CD4-positive, alpha-beta T cell treated with Interleukin-15 for 1 hour (primary cell): ENCODE data around the gene TRIB2.

Source experiments
- DNase-seq: peaks from one replicate; pipeline ENCODE4 v3.0.0-alpha.2; 2020

Gene TRIB2

DNA sequence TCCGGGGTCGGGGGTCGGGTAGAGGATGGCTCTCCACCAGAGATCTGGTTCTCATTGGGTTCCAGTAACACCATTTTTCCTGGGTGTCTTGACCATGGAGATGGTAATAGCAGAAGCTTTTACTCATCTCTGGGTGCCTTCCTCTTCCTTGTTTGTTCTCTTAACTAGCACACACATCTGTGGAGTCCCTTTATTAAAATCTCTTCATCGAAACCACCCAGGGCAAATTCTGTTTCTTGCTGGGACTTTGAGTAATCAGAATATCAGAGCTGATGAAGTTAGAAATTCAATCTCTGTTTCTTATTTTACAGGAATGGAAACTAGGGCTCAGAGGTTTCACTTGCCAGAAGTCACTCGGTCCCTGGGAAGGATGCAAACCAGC, 15.0 kb upstream of the TRIB2 start:
- DNase-seq, result no peak

DNA sequence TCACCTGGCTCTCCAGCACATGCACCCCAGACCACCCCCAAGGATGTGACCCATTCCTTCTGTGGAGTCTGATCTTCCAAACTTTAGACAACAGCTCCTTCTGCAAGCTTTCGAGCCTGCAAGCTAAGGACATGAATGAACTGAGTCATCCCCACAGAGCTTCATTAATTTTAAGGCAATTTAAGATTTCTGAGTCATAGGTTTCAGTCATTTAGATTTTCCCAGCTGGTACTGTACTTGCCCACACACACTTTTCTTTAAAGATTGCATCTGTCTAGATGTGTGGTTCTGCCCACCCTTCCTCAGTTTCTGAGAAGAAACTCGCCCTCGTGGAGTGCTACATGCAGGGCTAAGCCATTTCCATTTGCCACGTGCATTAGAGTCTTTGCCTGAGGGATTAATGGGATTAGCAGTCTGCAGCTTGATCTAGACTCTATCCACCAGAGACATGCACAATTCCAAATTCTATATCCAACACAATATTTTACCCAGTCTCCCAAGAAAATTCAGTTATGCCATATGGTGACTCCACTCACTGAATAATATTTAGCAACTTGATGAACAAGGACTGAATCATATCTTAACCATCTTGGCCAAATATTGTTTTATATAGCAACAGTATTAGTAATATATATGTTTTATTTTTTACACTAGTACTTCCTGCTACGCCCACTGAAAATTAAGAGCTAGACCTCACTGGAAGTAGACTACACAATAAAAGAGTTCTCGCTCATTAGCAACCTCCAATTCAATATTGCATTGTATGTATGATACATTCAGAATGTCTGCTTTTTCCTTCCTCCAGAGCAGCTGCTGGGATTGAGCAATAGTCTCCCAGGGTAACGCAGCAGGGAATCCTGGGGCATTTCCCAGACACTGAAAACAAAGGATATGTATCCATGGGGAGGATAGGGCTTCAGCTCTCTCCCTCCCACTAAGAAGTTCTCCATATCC, 14.3 kb upstream of the TRIB2 start:
- no peak for DNase-seq

DNA sequence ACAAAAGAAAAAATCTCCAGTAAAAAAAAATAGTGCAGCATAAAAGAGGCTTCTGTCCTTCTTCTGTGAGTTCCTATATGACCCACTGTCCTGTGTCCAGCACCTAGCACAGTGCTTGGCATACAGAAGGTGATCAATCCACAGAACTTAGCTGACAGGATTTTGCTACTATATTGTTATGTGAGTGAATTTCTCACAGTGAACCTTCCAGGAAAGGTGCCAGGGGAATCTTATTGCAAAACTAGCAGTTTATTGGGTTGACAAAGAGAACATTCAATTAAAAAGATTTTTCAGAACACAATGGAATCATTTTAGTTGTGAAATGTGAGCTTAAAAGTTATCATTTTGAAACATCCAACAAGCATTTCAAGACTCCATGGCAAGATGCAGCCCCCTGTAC, 12.4 kb upstream of the TRIB2 start:
- DNase-seq, result no peak

DNA sequence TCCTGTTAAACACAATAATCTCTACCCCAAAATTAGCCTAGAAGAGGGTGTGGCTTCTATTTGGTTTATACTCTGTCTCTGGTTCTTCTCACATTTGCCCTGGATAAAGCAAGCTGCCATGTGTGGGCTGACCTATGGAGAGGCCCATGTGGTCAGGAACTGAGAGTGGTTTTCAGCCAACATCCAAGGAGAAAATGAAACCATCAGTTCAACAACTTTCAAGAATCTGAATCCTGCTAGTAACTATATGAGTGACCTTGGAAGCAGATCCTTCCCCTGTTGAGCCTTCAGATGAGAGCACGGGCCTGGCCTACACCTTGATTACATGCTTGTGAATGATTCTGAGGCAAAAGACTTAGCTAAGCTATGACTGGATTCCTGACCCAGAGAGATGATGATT, 11.5 kb upstream of the TRIB2 start:
- DNase-seq, result no peak

DNA sequence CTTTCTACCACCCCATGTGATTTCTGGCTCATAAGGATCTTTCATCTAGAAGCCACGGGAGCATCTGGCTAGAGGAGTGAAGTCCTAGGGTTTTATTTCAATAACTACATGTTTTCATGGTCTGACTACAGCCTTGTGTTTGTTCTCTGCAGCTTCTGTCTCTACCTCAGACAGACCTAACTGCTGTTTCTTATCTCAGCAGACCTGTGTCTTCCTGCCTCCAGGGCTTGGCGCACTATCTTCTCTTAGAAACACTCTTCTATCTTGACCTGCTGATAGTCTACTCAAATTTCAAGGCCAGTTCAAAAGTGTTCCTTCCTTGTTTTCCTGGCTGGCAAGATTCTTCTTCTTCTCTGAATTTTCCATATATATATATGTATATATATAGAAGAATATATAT, 11.0 kb upstream of the TRIB2 start:
- DNase-seq, result no peak

DNA sequence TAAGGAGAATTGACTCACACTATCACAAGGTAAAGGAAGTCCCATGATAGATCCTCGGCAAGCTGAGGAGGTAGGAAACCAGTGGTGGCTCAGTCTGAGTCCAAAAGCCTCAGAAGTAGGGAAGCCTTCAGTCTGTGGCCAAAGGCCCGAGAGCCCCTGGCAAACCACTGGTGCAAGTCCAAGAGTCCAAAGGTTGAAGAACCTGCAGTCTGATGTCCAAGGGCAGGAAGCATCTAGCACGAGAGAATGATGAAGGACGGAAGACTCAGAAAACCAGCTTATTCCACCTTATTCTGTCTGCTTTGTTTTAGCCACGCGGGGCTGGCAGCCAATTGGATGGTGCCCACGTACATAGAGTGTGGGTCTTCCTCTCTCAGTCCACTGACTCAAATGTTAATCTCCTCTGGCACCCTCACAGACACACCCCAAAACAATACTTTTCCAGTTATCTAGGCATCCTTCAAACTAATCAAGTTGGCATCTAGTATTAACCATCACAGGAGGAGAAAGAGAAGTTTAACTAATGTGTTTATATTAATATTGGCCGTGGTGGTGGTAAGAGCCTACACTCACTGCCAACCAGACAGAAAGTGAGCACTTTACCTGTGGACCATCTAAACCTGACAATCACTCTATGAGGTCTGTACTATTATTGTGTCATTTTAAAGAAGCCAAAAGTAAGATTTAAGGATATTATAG, 8.1 kb upstream of the TRIB2 start:
- DNase-seq, result no peak

DNA sequence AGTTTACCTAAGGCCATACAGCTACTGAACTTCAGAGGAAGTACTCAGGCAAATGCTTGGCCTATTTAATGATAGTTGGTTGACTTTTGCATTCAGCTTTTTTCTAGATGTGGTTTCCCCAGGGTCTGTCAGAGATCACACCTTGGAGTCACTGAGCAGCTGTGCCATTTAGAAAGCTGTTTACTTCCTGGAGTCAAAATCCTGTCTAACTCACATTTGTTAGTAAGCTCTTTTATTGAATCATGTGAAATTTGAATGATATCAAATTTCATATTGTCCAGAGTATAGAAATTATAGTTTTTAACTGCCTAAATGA, 7.6 kb upstream of the TRIB2 start:
- no peak for DNase-seq

DNA sequence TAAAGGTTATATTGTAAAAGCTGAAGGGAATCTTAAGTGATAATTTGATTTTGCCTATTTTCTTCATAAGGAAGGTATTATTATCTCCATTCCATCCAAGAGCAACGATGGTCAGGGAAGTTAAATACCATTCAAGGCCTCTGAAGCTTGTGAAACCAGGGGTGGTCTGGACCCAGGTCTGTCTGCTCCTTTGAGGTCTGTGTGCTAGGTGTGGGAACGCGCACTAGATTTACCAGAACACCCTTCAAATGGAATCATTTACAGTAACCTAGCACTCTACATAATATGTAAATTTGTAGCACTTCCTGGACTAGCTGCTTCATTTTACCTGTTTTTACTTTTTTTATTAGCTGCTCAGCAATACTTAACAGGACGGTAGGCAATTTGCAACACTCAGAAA, 6.4 kb upstream of the TRIB2 start:
- DNase-seq, result no peak

DNA sequence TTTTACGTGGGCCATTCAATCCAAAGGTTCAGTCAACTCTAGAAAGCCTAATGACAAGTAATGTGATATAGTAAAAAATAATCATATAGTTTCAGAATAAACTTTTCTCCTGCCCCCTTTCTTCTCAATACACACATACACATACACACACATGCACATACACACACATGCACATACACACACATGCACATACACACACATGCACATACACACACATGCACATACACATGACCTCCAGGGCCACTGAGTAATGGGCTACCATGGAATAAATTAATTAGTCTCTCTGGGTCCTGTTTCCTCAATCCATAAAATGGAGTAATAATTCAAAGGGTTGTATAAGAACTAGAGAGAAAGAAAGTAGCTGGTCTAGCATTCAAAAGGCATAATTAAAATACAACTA, 5.4 kb upstream of the TRIB2 start:
- DNase-seq, result no peak

DNA sequence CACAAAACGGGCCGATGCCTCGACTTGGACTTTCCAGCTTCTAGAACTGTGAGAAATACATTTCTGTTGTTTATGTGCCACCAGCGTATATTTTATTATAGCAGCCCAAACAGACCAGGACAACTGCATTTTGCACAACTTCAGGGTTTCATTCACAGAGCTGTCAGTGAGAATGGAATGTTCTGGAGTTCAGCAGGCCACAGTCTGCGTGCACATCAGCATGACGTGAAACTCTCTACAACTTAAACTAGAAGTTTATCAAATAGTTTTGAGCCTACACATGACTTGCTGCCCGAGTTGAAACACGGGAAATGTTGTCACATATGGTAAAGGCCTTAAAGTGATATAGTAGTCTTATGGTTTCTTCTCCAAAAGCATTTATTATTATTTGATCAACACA, 3.9 kb upstream of the TRIB2 start:
- DNase-seq, result no peak

DNA sequence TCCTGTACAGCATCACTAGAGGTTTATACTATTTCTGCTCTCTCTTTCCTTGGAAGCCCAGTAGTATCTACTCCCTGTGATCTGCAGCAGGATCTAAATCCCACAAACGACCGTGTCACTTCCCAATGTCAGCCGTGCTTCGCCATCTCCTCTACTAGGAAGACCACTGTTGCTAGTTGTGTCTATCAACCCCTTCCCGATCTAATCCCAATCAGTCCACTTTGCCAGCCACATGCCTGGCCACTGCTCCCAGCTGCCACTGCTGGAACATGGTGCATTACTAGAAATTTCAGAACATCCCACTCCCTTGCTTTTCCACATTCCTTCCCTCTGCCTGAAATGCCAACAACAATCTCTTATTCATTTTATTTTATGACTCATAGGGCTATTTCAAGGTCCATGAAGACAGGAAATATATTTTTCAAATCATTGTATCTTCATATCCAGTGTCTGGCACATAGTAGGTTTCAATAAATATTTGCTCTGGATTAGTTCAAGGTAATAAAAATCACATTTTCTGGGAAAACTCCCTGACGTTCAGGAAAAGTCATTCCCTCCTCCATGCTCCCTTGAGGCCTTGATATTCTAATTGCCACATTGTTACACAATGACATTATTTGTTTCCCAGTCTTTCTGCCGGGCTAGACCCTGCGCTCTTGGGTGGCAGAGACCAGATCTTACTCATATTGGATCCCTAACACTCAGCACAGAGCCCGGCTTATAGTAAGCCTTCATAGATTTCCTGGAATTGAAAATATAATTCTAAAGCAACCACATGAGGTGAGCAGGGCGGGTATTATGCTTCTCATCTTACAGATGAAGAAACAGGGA, 2.1 kb upstream of the TRIB2 start:
- DNase-seq, result no peak

DNA sequence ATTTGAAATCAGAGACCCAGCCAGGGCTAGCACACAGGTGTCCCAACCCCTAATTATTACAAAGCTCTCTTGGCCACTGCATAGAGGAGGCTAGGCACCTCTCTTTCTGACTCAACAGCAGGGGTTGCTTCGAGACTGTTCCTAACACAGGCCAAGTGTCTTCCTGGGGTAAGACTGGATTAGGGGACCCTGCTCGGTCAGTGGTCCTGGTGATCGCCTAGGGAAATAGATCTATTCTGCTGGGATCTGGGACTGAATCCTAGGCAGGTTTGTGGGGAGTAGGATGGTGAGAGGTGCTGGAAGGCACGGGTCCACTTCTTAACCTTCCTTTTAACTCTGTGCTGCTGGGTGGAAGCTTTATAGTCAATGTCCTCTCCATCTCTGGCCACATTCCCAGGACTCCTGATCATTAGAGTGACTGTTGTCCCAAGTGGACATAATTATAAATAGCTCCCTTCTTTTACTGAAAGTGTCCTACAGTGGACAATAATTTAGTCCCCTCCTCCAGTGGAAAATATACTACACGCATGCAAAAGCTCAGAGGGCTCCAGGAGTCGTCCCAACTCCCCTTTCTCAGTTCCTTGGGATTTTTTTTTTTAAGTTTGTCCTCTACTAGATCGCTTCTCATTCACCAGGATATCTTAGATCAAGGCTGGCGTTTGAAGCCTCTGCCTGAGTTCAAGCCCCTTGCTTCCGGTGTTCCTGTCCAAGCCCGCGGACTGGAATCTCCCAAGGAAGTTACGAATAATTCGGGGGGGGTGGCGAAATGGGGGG, 1.3 kb upstream of the TRIB2 start:
- no peak for DNase-seq

DNA sequence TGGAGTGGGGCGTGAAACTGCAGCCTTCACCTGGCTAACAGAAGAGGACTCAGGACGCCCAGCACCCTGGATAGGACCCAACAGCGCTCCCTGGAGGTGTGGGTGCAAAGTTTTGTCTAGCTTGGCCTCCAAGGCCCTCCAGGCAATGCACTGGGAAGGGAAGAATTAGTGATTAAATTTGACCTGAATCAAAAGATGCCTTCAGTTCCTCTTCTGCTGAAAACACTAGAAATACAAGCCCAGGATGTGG, 779 bp upstream of the TRIB2 start:
- peak; percentile 82 for DNase-seq

DNA sequence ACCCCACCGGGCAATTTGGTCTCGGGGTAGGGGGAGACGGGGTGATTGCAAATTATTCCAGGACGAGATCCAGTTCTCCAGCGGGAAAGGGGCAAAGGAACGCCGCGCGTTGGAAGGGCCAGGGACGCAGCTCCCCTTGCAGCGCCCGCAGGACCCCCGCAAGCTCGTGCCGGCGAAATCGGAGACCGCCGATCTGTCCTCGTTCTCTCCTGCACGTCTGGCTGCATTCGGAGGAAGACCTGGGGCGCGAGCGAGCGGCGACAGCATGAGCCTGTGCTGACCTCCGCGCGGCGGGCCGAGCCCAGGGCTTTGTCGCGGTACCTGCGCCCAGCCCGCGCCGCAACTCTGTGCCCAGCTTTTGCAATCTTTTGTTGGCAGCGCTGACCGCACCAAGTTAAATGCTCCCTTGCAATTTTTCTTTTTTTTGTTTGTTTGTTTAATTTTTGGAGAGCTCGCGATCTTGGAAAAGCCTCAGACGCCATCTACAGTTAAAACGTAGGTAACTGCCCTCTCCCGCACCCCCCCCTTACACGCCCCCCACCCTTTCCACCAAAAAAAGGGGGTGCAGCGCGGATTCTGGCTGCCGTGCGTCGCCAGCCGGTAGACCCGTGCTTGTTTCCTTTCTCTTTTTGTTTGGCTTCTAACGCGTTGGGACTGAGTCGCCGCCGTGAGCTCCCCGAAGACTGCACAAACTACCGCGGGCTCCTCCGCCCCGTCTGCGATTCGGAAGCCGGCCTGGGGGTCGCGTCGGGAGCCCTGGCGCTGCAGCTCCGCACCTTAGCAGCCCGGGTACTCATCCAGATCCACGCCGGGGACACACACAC, 667 bp downstream of the TRIB2 start:
- DNase-seq, result peak; percentile 61

DNA sequence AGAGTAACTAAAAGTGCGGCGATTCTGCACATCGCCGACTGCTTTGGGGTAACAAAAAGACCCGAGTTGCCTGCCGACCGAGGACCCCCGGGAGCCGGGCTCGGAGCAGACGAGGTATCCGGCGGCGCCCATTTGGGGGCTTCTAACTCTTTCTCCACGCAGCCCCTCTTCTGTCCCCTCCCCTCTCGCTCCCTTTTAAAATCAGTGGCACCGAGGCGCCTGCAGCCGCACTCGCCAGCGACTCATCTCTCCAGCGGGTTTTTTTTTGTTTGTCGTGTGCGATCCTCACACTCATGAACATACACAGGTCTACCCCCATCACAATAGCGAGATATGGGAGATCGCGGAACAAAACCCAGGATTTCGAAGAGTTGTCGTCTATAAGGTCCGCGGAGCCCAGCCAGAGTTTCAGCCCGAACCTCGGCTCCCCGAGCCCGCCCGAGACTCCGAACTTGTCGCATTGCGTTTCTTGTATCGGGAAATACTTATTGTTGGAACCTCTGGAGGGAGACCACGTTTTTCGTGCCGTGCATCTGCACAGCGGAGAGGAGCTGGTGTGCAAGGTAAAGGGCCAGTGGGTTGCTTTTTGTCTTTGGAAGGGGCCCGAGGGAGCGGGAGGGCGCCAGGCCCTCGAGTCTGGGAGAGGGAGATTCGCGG, 1.4 kb downstream of the TRIB2 start:
- no peak for DNase-seq

DNA sequence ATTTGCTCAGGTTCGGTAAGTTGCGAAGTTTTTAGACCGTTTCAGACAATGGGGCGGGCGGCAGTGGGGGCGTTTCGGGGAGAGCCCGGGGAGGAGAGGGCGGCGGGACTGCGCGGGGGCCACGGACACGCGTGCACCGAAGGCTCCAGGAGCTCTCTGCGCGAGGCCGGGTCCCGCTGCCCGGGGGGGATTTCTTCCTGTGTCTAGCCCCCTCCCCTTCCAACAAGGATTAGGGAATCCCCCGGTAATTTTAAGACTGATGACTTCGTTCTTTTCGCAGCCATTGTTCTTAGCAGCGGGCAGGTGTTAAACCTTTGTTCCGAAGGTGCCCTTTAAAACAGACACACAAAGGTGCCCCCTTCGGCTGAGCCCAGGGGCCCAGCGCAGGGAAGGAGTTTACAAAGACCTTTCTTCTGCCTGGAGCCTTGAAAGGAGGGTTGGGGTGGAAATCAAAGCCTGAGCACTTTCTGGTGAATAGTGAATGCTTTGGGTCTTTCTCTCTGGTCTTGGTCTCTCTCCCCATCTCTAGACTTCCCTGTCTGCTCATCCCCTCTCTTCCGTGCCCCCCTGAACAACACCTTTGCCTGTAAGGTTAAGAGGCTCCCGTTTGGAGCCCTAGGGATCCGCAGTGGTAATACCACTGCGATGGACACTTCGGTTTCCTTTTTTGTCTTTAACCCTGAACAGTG, 2.1 kb downstream of the TRIB2 start:
- no peak for DNase-seq

DNA sequence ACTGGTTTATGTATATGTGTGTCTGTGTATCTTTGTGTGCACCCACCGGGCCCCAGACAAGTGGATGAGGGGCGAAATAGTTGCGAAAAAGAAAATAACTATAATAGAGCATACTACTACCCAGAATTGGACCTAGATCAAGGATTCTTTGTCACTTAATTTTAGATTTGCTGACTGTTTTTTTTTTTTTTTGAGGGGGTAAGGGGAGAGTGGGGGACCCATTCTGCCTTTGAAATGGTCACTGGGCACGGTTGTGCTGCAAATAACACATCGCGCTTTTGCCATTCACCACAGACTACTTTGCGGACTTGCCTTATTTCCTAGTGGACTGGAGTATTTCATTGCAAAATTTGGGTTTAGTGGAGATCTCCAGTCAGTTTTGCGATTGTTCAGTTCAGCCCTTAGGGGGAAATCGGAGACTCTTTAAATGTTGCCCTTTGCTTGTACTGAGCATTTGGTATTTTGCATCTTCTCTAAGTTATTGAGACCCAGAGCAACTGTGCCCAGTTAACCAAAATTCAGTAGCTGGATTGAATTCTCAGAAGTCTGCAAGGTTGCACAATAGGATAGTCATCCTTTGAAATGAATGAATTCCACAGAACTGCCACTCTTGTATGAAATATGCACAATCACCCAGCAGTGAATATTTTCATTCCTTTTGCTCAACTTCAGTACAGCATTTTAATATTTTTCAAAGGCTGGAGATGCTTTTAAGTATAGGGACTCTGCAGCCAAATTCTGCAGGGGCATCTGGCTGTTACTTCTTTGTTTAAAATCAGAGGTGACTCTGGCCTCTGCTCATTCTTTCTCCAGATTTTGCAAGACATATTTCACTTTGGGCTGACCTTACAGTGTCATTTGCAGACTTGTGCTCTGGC, 2.9 kb downstream of the TRIB2 start:
- DNase-seq, result no peak

DNA sequence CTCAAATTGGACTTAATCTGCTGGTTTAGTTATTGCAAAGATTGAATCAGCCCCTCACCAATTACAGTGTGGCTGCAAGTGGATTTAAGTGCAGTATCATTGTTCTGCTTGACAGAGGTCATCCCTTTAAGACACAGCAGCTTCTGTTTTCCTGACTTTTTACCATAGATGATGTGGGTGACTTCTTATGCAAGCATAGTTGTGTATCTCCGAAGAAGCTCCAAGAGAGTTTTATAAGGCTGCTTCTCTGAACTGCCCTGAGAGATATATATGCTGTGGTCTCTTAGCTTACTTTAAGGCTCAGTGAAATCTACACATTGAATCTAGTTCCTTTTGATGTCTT, 3.5 kb downstream of the TRIB2 start:
- no peak for DNase-seq

DNA sequence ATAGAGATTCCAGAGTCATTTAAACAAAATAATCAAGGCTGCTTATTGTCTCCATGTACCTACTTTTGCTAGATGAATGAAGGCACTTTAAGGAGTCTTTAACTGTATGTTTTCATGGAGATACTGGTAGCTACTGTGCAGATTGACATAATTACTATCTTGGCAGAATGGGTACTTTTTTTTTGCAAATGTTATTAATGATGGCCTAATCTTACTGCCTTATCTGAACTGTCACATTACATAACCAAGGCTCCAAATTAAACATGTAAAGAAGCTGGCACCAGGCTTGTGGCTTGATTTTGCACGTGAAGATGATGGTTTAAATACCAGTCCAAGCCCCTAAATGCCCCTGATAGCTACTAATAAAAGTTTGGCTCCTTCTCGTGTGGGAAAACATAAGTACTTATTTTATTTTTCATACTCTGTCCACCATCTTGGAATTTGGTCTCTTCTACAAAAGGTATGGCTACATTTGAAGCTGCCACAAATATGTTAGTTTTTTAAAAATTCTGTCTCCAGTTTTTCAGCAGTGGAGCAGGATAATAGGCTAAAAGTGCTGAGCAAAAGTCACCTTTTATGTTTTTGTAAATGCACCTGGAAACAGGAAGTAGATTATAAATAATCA, 4.1 kb downstream of the TRIB2 start:
- no peak for DNase-seq
